ENCODE measurements around the gene RAB28. TPM values are rescaled to one million over a fixed set of nuclear protein-coding genes. Genes with fewer than 3 reads are reported as not detected.

Gene RAB28
- total RNA-seq, 6 donors from 2014 or later = 7.3 to 19.5 (median 16.6) TPM

DNA sequence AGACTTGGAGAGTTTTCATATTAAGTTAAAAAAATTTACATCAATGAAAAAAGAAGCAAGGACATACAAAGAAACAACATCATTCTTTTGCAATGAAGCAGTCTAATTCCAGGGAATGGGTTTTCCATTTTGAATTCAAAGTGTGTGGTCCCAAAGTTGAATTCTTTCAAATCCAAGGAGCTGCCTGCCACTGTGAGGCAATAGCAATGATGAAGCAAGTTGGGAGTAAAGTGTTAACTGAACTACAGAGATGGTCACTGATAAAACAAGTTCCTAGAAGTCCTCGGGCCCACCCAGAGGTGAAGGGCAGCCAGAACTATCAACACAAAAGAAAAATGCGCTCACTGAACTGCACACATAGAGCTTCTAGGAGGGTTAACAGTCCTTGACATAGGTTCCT is 115.9 kb downstream of the RAB28 start:
- DNase-seq (no peak), ATAC-seq (ENCODE audit: low FRiP score in 2 of 2) (no peak)
- no peaks in the 10 kb centered on the region for H3K4me1 ChIP-seq
- no peaks in the 10 kb centered on the region for H3K36me3 ChIP-seq
- H3K4me3 ChIP-seq = no peak overlapping the region
- no peaks in the 10 kb centered on the region for H3K27me3 ChIP-seq
- TF ChIP-seq POLR2A (IDR thresholded peaks at IDR 0.05) (no peak), POLR2AphosphoS5 (IDR thresholded peaks at IDR 0.05) (no peak), EP300 (IDR thresholded peaks at IDR 0.05) (no peak)
- TF ChIP-seq, protein P1, sequence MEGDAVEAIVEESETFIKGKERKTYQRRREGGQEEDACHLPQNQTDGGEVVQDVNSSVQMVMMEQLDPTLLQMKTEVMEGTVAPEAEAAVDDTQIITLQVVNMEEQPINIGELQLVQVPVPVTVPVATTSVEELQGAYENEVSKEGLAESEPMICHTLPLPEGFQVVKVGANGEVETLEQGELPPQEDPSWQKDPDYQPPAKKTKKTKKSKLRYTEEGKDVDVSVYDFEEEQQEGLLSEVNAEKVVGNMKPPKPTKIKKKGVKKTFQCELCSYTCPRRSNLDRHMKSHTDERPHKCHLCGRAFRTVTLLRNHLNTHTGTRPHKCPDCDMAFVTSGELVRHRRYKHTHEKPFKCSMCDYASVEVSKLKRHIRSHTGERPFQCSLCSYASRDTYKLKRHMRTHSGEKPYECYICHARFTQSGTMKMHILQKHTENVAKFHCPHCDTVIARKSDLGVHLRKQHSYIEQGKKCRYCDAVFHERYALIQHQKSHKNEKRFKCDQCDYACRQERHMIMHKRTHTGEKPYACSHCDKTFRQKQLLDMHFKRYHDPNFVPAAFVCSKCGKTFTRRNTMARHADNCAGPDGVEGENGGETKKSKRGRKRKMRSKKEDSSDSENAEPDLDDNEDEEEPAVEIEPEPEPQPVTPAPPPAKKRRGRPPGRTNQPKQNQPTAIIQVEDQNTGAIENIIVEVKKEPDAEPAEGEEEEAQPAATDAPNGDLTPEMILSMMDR (IDR thresholded peaks at IDR 0.05) = no peak
- H3K27ac ChIP-seq = no peak overlapping the region
- 48 to 65% methylated on average over 2 of the region's 2 CpGs for WGBS, 2 donors
- H3K9me3 ChIP-seq = no peaks in the 10 kb centered on the region

DNA sequence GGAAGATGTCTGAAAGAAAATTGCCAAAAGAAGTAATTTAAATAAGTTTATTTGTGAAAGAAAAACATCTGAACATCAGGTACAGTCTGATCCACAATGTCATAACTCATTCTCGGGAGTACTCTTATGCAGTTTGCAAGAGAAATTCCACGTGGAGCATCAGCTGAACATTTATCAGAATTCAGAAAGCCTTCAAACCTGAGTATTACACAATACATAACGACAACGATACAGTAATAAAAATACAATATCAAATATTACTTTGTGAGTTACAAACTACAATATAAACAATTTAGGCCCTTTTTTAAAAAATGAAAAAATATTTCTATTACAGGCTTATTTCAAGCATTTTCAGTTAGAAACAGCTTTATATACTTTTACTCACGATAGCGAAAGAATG is 116.4 kb downstream of the RAB28 start:
- WGBS, 2 donors = 87 to 91% methylated on average over 6 of the region's 6 CpGs
- no peaks in the 10 kb centered on the region for H3K4me1 ChIP-seq
- no peak for ATAC-seq (ENCODE audit: low FRiP score in 2 of 2)
- no peaks in the 10 kb centered on the region for H3K9me3 ChIP-seq
- TF ChIP-seq, protein P1 (IDR thresholded peaks at IDR 0.05) = no peak
- TF ChIP-seq POLR2AphosphoS5 (IDR thresholded peaks at IDR 0.05) (no peak), EP300 (IDR thresholded peaks at IDR 0.05) (no peak), POLR2A (IDR thresholded peaks at IDR 0.05) (no peak)
- no peak overlapping the region for H3K27ac ChIP-seq
- H3K4me3 ChIP-seq = no peak overlapping the region
- no peaks in the 10 kb centered on the region for H3K36me3 ChIP-seq
- no peaks in the 10 kb centered on the region for H3K27me3 ChIP-seq
- DNase-seq = no peak

DNA sequence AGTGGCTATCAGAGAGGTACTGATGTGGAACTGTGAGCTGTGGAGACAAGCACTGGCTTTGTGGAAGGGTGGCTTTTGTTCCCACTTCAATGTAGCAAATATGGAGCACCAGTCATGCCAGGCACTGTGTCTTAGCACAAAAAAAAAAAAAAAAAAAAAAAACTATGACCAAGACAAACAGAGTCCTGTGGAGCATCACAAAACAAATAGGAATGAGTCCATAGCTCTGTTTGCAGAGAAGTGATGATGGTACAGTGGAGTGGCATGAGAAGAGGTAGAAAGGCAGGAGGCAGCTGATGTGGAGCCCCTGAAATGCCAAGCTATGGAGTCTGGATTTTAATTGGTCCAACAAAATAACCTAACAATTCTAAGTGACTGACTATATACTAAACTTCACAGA is 116.9 kb downstream of the RAB28 start:
- no peaks in the 10 kb centered on the region for H3K9me3 ChIP-seq
- TF ChIP-seq, protein P1 (IDR thresholded peaks at IDR 0.05) = no peak
- TF ChIP-seq POLR2A (IDR thresholded peaks at IDR 0.05) (no peak), POLR2AphosphoS5 (IDR thresholded peaks at IDR 0.05) (no peak), EP300 (IDR thresholded peaks at IDR 0.05) (no peak)
- no peak overlapping the region for H3K27ac ChIP-seq
- DNase-seq = no peak
- no peak for ATAC-seq (ENCODE audit: low FRiP score in 2 of 2)
- H3K36me3 ChIP-seq = no peaks in the 10 kb centered on the region
- no peaks in the 10 kb centered on the region for H3K4me1 ChIP-seq
- no peak overlapping the region for H3K4me3 ChIP-seq
- H3K27me3 ChIP-seq = no peaks in the 10 kb centered on the region

DNA sequence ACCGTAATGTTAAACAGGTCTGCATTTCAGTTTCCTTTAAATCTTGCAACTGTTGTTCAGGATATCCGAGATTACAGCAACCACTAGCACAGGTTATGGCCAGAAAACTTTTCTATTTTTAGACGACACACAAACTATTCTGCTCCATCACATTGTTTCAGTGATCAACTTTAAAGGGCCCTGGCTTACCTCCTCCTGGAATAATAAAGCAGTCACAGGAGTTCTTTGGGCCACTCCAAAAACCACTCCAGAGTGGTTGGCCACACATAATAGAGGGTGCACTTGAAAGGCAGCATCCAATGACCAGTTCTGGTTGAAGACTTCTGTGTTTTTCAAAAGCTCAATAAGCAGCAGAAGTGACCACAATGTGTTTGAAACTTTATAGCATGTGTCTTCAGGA is 118.9 kb downstream of the RAB28 start:
- Histone ChIP-seq H3K4me1 (no peaks in the 10 kb centered on the region), H3K27me3 (no peaks in the 10 kb centered on the region), H3K36me3 (no peaks in the 10 kb centered on the region), H3K9me3 (no peaks in the 10 kb centered on the region), H3K4me3 (no peak overlapping the region), H3K27ac (no peak overlapping the region)
- 65 to 77% methylated on average over 3 of the region's 3 CpGs for WGBS, 2 donors
- DNase-seq (peak in 1 of 2 donors; percentile 23), ATAC-seq (ENCODE audit: low FRiP score in 2 of 2) (no peak)
- TF ChIP-seq, protein P1 (IDR thresholded peaks at IDR 0.05) = no peak
- TF ChIP-seq POLR2AphosphoS5 (IDR thresholded peaks at IDR 0.05) (no peak), POLR2A (IDR thresholded peaks at IDR 0.05) (no peak), EP300 (IDR thresholded peaks at IDR 0.05) (no peak)

DNA sequence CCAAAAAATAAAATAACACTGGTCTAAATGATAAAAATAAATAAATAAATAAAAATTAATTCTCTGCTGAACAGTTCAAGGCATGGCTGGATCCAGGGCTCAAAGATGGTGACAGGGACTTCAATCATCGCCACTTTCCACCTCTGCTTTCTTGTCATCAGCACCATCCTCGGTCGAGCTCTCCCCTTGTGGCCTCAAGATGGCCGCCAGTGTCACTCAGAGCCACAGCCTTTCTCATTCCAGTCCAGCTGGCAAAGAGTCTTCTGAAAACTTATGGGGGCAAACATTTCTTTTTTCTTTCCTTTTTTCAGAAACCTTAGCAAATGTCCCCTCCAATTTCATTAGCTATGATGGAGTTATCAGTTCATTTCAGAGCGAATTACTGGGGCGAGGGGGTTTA is 119.5 kb downstream of the RAB28 start:
- TF ChIP-seq, protein P1 (IDR thresholded peaks at IDR 0.05) = no peak
- TF ChIP-seq POLR2AphosphoS5 (IDR thresholded peaks at IDR 0.05) = no peak
- TF ChIP-seq POLR2A (IDR thresholded peaks at IDR 0.05) = no peak
- no peak for TF ChIP-seq EP300 (IDR thresholded peaks at IDR 0.05)
- Histone ChIP-seq H3K27me3 (no peaks in the 10 kb centered on the region), H3K9me3 (no peaks in the 10 kb centered on the region), H3K4me1 (no peaks in the 10 kb centered on the region), H3K27ac (no peak overlapping the region), H3K36me3 (no peaks in the 10 kb centered on the region), H3K4me3 (no peak overlapping the region)
- no peak for DNase-seq
- no peak for ATAC-seq (ENCODE audit: low FRiP score in 2 of 2)
- 97 to 98% methylated on average over 6 of the region's 6 CpGs for WGBS, 2 donors

All from upper lobe of left lung (tissue), 6 donors.